ENCODE data around the gene AUTS2.

GRCh38 chr7:70463352-70463938, 865.2 kb downstream of the AUTS2 start:
- TF ChIP-seq SP1 (CRISPR knock-in tag; conservative IDR thresholded peaks at IDR 0.05) (no peak), CTCF (IDR thresholded peaks at IDR 0.05) (no peak), CREM (CRISPR knock-in tag; IDR thresholded peaks at IDR 0.05) (no peak), ZNF396 (CRISPR knock-in tag; IDR thresholded peaks at IDR 0.05; ENCODE audit: borderline replicate concordance) (no peak)
